ENCODE data around the gene SMPX. TPM values are rescaled to one million over a fixed set of nuclear protein-coding genes. Genes with fewer than 3 reads are reported as not detected.

The SMPX gene
- total and polyA plus RNA-seq, 4 donors, result 0.09 to 0.10 TPM; not detected in 2

GRCh38 chrX:21802839-21803238, 44.9 kb upstream of the SMPX start:
- TF ChIP-seq, protein P1, sequence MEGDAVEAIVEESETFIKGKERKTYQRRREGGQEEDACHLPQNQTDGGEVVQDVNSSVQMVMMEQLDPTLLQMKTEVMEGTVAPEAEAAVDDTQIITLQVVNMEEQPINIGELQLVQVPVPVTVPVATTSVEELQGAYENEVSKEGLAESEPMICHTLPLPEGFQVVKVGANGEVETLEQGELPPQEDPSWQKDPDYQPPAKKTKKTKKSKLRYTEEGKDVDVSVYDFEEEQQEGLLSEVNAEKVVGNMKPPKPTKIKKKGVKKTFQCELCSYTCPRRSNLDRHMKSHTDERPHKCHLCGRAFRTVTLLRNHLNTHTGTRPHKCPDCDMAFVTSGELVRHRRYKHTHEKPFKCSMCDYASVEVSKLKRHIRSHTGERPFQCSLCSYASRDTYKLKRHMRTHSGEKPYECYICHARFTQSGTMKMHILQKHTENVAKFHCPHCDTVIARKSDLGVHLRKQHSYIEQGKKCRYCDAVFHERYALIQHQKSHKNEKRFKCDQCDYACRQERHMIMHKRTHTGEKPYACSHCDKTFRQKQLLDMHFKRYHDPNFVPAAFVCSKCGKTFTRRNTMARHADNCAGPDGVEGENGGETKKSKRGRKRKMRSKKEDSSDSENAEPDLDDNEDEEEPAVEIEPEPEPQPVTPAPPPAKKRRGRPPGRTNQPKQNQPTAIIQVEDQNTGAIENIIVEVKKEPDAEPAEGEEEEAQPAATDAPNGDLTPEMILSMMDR (IDR thresholded peaks at IDR 0.05; ENCODE audit: low read depth, low read length, missing input control), result no peak
- TF ChIP-seq NR2F2 (IDR thresholded peaks at IDR 0.05) (no peak), JUND (IDR thresholded peaks at IDR 0.05) (no peak), RXRA (IDR thresholded peaks at IDR 0.05) (no peak), FOXA2 (IDR thresholded peaks at IDR 0.05) (no peak), HNF4A (conservative IDR thresholded peaks at IDR 0.05) (no peak), EGR1 (IDR thresholded peaks at IDR 0.05; ENCODE audit: low read depth in 2 of 2) (no peak), YY1 (IDR thresholded peaks at IDR 0.05) (no peak)
- TF ChIP-seq, protein P2, sequence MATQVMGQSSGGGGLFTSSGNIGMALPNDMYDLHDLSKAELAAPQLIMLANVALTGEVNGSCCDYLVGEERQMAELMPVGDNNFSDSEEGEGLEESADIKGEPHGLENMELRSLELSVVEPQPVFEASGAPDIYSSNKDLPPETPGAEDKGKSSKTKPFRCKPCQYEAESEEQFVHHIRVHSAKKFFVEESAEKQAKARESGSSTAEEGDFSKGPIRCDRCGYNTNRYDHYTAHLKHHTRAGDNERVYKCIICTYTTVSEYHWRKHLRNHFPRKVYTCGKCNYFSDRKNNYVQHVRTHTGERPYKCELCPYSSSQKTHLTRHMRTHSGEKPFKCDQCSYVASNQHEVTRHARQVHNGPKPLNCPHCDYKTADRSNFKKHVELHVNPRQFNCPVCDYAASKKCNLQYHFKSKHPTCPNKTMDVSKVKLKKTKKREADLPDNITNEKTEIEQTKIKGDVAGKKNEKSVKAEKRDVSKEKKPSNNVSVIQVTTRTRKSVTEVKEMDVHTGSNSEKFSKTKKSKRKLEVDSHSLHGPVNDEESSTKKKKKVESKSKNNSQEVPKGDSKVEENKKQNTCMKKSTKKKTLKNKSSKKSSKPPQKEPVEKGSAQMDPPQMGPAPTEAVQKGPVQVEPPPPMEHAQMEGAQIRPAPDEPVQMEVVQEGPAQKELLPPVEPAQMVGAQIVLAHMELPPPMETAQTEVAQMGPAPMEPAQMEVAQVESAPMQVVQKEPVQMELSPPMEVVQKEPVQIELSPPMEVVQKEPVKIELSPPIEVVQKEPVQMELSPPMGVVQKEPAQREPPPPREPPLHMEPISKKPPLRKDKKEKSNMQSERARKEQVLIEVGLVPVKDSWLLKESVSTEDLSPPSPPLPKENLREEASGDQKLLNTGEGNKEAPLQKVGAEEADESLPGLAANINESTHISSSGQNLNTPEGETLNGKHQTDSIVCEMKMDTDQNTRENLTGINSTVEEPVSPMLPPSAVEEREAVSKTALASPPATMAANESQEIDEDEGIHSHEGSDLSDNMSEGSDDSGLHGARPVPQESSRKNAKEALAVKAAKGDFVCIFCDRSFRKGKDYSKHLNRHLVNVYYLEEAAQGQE (IDR thresholded peaks at IDR 0.05), result no peak
- no peak overlapping the region for H3K9ac ChIP-seq (ENCODE audit: low read depth in 1 of 2, low read length in 2 of 2)

GRCh38 chrX:21802054-21802670, 44.2 kb upstream of the SMPX start:
- DNase-seq (ENCODE audit: low spot score), result no peak
- H3K27me3 ChIP-seq (ENCODE audit: control insufficient read depth in 4 of 4, insufficient read depth in 4 of 4, low read length in 3 of 4), result peaks cover 0 to 3% (median 0%) of the 10 kb centered on the region in 4 donors
- no peaks in the 10 kb centered on the region for H3K9me3 ChIP-seq (ENCODE audit: control insufficient read depth in 4 of 4, low read length in 3 of 4)
- H3K9ac ChIP-seq (ENCODE audit: low read depth in 1 of 2, low read length in 2 of 2), result no peak overlapping the region
- H3K4me1 ChIP-seq (ENCODE audit: control insufficient read depth in 4 of 4, insufficient read depth in 4 of 4, low read length in 3 of 4), result peaks cover 3 to 14% (median 11%) of the 10 kb centered on the region in 4 donors
- no peak overlapping the region for H3K27ac ChIP-seq (ENCODE audit: low read depth in 1 of 2, low read length in 2 of 2)
- H3K4me3 ChIP-seq (ENCODE audit: low read depth in 1 of 3, low read length in 3 of 3), result no peak overlapping the region
- no peaks in the 10 kb centered on the region for H3K36me3 ChIP-seq (ENCODE audit: control insufficient read depth in 4 of 4, insufficient read depth in 3 of 4, low read depth in 1 of 4, low read length in 3 of 4)
- WGBS, result 65% methylated on average over 7 of the region's 7 CpGs
- TF ChIP-seq RXRA (IDR thresholded peaks at IDR 0.05) (no peak), EGR1 (IDR thresholded peaks at IDR 0.05; ENCODE audit: low read depth in 2 of 2) (no peak), HNF4A (conservative IDR thresholded peaks at IDR 0.05) (no peak), YY1 (IDR thresholded peaks at IDR 0.05) (no peak), FOXA1 (IDR thresholded peaks at IDR 0.05) (no peak), SP1 (IDR thresholded peaks at IDR 0.05) (no peak), JUND (IDR thresholded peaks at IDR 0.05) (no peak), GABPA (IDR thresholded peaks at IDR 0.05 in 1 of 2, conservative IDR thresholded peaks at IDR 0.05 in 1 of 2) (no peak), ZBTB33 (IDR thresholded peaks at IDR 0.05) (no peak), TAF1 (conservative IDR thresholded peaks at IDR 0.05) (no peak), FOXA2 (IDR thresholded peaks at IDR 0.05) (no peak), NR2F2 (IDR thresholded peaks at IDR 0.05) (no peak), RAD21 (IDR thresholded peaks at IDR 0.05) (no peak)
- TF ChIP-seq, protein P1 (IDR thresholded peaks at IDR 0.05; ENCODE audit: low read depth, low read length, missing input control), result no peak
- TF ChIP-seq, protein P3, sequence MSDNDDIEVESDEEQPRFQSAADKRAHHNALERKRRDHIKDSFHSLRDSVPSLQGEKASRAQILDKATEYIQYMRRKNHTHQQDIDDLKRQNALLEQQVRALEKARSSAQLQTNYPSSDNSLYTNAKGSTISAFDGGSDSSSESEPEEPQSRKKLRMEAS (IDR thresholded peaks at IDR 0.05), result no peak
- TF ChIP-seq, protein P4, sequence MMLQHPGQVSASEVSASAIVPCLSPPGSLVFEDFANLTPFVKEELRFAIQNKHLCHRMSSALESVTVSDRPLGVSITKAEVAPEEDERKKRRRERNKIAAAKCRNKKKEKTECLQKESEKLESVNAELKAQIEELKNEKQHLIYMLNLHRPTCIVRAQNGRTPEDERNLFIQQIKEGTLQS (IDR thresholded peaks at IDR 0.05), result no peak
- TF ChIP-seq, protein P2 (IDR thresholded peaks at IDR 0.05), result no peak

More at GRCh38 chrX:21802839-21803238, 44.9 kb upstream of the SMPX start:
- Histone ChIP-seq H3K4me1 (ENCODE audit: control insufficient read depth in 4 of 4, insufficient read depth in 4 of 4, low read length in 3 of 4) (peaks cover 3 to 14% (median 11%) of the 10 kb centered on the region in 4 donors), H3K27me3 (ENCODE audit: control insufficient read depth in 4 of 4, insufficient read depth in 4 of 4, low read length in 3 of 4) (peaks cover 0 to 3% (median 0%) of the 10 kb centered on the region in 4 donors), H3K9me3 (ENCODE audit: control insufficient read depth in 4 of 4, low read length in 3 of 4) (no peaks in the 10 kb centered on the region), H3K27ac (ENCODE audit: low read depth in 1 of 2, low read length in 2 of 2) (no peak overlapping the region), H3K36me3 (ENCODE audit: control insufficient read depth in 4 of 4, insufficient read depth in 3 of 4, low read depth in 1 of 4, low read length in 3 of 4) (no peaks in the 10 kb centered on the region), H3K4me3 (ENCODE audit: low read depth in 1 of 3, low read length in 3 of 3) (no peak overlapping the region)
- no peak for DNase-seq (ENCODE audit: low spot score)

Measured in liver (tissue), 9 donors.